Neural cell (in vitro differentiated cells): ENCODE measurements around the gene FAM167B.

Experiments used
- EP300 ChIP-seq: fragments of 450-650 bp; conservative IDR thresholded peaks from 2 replicates; pipeline ENCODE4 v1.6.1; 2014; ENCODE audit warnings: antibody characterized with exemption, mild to moderate bottlenecking, moderate library complexity; ENCODE audit not compliant: poor library complexity, severe bottlenecking
- RAD21 ChIP-seq: fragments of 450-650 bp; conservative IDR thresholded peaks from 2 replicates; pipeline ENCODE4 v1.6.1; 2014; ENCODE audit warnings: antibody characterized with exemption, mild to moderate bottlenecking, moderate library complexity
- SMC3 ChIP-seq: fragments of 450-650 bp; conservative IDR thresholded peaks from 2 replicates; pipeline ENCODE4 v1.6.1; 2014; ENCODE audit warnings: antibody characterized with exemption, mild to moderate bottlenecking, moderate library complexity; ENCODE audit not compliant: poor library complexity
- TF ChIP-seq, protein P1 (sequence below): fragments of 450-650 bp; IDR thresholded peaks from 2 replicates; pipeline ENCODE4 v1.5.1; 2014; ENCODE audit warnings: antibody characterized with exemption, mild to moderate bottlenecking, moderate library complexity; ENCODE audit not compliant: poor library complexity, severe bottlenecking

DNA sequence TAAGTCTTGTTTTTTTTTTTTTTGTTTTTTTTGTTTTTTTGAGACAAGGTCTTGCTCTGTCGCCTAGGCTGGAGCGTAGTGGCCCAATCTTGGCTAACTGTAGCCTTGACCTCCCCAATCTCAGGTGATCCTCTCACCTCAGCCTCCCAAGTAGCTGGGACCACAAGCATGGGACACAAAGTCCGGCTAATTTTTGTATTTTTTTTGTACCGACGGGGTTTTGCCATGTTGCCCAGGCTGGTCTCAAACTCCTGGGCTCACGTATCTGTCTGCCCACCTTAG lies 10.1 kb downstream of the FAM167B start:
- TF ChIP-seq, protein P1, sequence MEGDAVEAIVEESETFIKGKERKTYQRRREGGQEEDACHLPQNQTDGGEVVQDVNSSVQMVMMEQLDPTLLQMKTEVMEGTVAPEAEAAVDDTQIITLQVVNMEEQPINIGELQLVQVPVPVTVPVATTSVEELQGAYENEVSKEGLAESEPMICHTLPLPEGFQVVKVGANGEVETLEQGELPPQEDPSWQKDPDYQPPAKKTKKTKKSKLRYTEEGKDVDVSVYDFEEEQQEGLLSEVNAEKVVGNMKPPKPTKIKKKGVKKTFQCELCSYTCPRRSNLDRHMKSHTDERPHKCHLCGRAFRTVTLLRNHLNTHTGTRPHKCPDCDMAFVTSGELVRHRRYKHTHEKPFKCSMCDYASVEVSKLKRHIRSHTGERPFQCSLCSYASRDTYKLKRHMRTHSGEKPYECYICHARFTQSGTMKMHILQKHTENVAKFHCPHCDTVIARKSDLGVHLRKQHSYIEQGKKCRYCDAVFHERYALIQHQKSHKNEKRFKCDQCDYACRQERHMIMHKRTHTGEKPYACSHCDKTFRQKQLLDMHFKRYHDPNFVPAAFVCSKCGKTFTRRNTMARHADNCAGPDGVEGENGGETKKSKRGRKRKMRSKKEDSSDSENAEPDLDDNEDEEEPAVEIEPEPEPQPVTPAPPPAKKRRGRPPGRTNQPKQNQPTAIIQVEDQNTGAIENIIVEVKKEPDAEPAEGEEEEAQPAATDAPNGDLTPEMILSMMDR: no peak
- TF ChIP-seq EP300 (no peak), SMC3 (no peak), RAD21 (no peak)
